ENCODE data around the gene SLC45A3.

Gene SLC45A3

GRCh38 chr1:205669341-205670149 lies 10.8 kb downstream of the SLC45A3 start:
- no peak for TF ChIP-seq CTCF (IDR thresholded peaks at IDR 0.05; ENCODE audit: low read length, missing control alignments)
- DNase-seq (ENCODE audit: low read depth): no peak
- no peak overlapping the region for H3K4me3 ChIP-seq (replicated peaks; ENCODE audit: low read depth, low read length)

- no peak for DNase-seq (ENCODE audit: low read depth)
- H3K4me3 ChIP-seq (replicated peaks; ENCODE audit: low read depth, low read length): no peak overlapping the region
- no peak for TF ChIP-seq CTCF (IDR thresholded peaks at IDR 0.05; ENCODE audit: low read length, missing control alignments)
Observed at GRCh38 chr1:205668951-205669340, 11.4 kb downstream of the SLC45A3 start.

GRCh38 chr1:205667909-205668643 lies 12.2 kb downstream of the SLC45A3 start:
- no peak overlapping the region for H3K4me3 ChIP-seq (replicated peaks; ENCODE audit: low read depth, low read length)
- no peak for TF ChIP-seq CTCF (IDR thresholded peaks at IDR 0.05; ENCODE audit: low read length, missing control alignments)
- DNase-seq (ENCODE audit: low read depth): no peak

- H3K4me3 ChIP-seq (replicated peaks; ENCODE audit: low read depth, low read length): no peak overlapping the region
- no peak for TF ChIP-seq CTCF (IDR thresholded peaks at IDR 0.05; ENCODE audit: low read length, missing control alignments)
- DNase-seq (ENCODE audit: low read depth): no peak
Observed at GRCh38 chr1:205666372-205667166, 13.7 kb downstream of the SLC45A3 start.

GRCh38 chr1:205665201-205666045 lies 14.9 kb downstream of the SLC45A3 start:
- H3K4me3 ChIP-seq (replicated peaks; ENCODE audit: low read depth, low read length): no peak overlapping the region
- DNase-seq (ENCODE audit: low read depth): peak; percentile 25
- TF ChIP-seq CTCF (IDR thresholded peaks at IDR 0.05; ENCODE audit: low read length, missing control alignments): no peak

GRCh38 chr1:205664399-205665017 lies 15.8 kb downstream of the SLC45A3 start:
- peak; percentile 40 for DNase-seq (ENCODE audit: low read depth)
- H3K4me3 ChIP-seq (replicated peaks; ENCODE audit: low read depth, low read length): no peak overlapping the region
- TF ChIP-seq CTCF (IDR thresholded peaks at IDR 0.05; ENCODE audit: low read length, missing control alignments): no peak

All from fibroblast of pulmonary artery (primary cell).